KMS-11 (cell line): ENCODE results near the gene ZBTB39.

Experiments
- H2AFZ ChIP-seq: fragments of 200-600 bp; sonication (generic); 2 replicates; pipeline ENCODE4 v1.6.1; 2016; ENCODE audit warnings: antibody characterized with exemption, mixed run types, low read depth
- H3K27ac ChIP-seq: fragments of 200-600 bp; sonication (generic); 2 replicates; pipeline ENCODE4 v1.6.1; 2016; ENCODE audit warnings: mild to moderate bottlenecking, mixed run types
- H3K27me3 ChIP-seq: fragments of 200-600 bp; sonication (generic); 2 replicates; pipeline ENCODE4 v1.6.1; 2017; ENCODE audit warnings: mild to moderate bottlenecking, low read depth, mixed run types, moderate library complexity; ENCODE audit not compliant: insufficient read depth
- H3K36me3 ChIP-seq: fragments of 200-600 bp; sonication (generic); 2 replicates; pipeline ENCODE4 v1.6.1; 2017; ENCODE audit warnings: mild to moderate bottlenecking, mixed run types; ENCODE audit not compliant: insufficient read depth
- H3K4me1 ChIP-seq: fragments of 200-600 bp; sonication (generic); 2 replicates; pipeline ENCODE4 v1.6.1; 2016; ENCODE audit warnings: mild to moderate bottlenecking, low read depth, mixed run types; ENCODE audit not compliant: poor library complexity, severe bottlenecking
- H3K4me2 ChIP-seq: fragments of 200-600 bp; sonication (generic); 2 replicates; pipeline ENCODE4 v1.7.0; 2016; ENCODE audit warnings: mild to moderate bottlenecking, mixed run types
- H3K4me3 ChIP-seq: fragments of 200-600 bp; sonication (generic); IDR thresholded peaks from 2 replicates; pipeline ENCODE4 v1.6.1; 2017; ENCODE audit warnings: low read depth, low read length, mixed read lengths; ENCODE audit not compliant: insufficient read depth
- H3K79me2 ChIP-seq: fragments of 200-600 bp; sonication (generic); 2 replicates; pipeline ENCODE4 v1.6.1; 2016; ENCODE audit warnings: low read depth, mixed run types; ENCODE audit not compliant: insufficient read depth
- H3K9ac ChIP-seq: fragments of 200-600 bp; sonication (generic); 2 replicates; pipeline ENCODE4 v1.6.1; 2016; ENCODE audit warnings: mild to moderate bottlenecking, mixed run types
- H4K20me1 ChIP-seq: fragments of 200-600 bp; sonication (generic); 2 replicates; pipeline ENCODE4 v1.6.1; 2016; ENCODE audit warnings: mild to moderate bottlenecking, mixed run types; ENCODE audit not compliant: insufficient read depth
- TF ChIP-seq, protein P1 (sequence below): fragments of 200-600 bp; sonication (generic); conservative IDR thresholded peaks from 2 replicates; pipeline ENCODE4 v1.6.1; 2017; ENCODE audit warnings: low read depth, mild to moderate bottlenecking, antibody characterized with exemption, low read length, moderate library complexity, mixed read lengths

The ZBTB39 gene

DNA sequence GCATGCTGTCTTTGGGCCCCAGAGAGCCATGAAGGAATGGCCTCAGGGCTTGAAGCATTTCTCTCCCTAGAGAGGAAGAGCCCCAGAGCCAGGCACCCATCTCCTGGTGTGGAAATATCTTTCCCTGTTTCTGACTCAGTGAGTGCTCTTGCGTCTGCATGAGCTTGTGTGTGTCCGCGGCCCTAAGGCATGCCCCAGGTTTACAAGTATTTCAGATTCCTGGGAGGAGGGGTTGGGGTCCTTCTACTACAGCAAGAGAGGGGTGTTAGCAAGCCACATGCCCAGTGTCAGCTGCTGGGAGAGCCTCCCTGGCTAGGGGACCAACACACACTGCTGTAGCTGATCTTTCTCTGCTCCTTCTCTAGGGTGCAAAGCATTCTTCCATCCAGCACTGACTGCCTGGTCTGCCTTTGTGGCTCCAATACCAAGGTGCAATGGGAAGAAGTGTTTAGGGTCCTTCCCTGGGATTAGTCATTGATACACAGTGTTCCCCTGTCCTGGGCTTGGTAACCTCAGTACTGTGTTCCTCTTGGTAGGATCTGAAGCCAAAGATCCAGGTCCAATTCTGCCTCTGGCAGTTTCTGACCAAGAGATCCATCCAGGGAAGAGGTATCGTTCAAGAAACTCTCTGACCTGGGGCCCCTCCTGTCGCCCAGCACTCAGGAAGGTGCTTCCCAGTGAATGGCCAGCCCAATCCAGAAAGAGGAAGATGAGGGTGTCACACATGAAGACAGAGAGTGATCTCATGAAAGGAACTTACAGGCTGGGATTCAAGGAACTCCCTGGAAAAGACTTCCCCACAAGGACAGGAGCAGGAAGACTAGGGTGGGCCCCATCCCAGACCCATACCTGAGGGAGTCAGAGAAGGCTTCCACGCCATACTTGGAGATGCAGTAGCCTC is 52.0 kb downstream of the ZBTB39 start:
- no peak overlapping the region for H2AFZ ChIP-seq
- H3K4me1 ChIP-seq: peaks cover 12% of the 10 kb centered on the region
- no peaks in the 10 kb centered on the region for H3K36me3 ChIP-seq
- H3K9ac ChIP-seq: no peak overlapping the region
- no peak overlapping the region for H3K4me3 ChIP-seq
- H4K20me1 ChIP-seq: no peaks in the 10 kb centered on the region
- H3K4me2 ChIP-seq: no peak overlapping the region
- H3K27ac ChIP-seq: no peak overlapping the region
- H3K79me2 ChIP-seq: no peaks in the 10 kb centered on the region
- no peaks in the 10 kb centered on the region for H3K27me3 ChIP-seq
- TF ChIP-seq, protein P1, sequence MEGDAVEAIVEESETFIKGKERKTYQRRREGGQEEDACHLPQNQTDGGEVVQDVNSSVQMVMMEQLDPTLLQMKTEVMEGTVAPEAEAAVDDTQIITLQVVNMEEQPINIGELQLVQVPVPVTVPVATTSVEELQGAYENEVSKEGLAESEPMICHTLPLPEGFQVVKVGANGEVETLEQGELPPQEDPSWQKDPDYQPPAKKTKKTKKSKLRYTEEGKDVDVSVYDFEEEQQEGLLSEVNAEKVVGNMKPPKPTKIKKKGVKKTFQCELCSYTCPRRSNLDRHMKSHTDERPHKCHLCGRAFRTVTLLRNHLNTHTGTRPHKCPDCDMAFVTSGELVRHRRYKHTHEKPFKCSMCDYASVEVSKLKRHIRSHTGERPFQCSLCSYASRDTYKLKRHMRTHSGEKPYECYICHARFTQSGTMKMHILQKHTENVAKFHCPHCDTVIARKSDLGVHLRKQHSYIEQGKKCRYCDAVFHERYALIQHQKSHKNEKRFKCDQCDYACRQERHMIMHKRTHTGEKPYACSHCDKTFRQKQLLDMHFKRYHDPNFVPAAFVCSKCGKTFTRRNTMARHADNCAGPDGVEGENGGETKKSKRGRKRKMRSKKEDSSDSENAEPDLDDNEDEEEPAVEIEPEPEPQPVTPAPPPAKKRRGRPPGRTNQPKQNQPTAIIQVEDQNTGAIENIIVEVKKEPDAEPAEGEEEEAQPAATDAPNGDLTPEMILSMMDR: no peak

DNA sequence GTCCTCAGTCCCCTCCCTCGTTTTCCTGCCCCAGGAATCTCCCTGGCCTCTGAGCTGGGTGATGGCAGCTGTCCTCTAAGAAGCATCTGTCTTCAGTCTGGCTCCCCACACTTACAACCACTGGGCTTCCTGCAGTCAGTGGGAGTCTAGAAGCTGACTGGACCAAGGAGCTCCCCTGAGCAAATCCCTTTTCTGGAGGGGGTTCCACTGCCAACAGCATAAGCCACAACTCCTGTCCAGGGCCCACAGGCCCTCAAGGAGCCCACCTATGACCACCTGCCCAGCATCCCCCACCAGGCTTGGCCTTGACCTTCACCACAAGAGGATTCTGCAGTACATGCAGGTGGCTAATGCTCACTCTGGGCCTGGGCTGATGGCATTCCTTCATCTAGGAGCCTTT is 53.0 kb downstream of the ZBTB39 start:
- TF ChIP-seq, protein P1: no peak
- no peak overlapping the region for H3K4me3 ChIP-seq
- H3K36me3 ChIP-seq: no peaks in the 10 kb centered on the region
- no peaks in the 10 kb centered on the region for H4K20me1 ChIP-seq
- no peak overlapping the region for H3K9ac ChIP-seq
- H3K4me2 ChIP-seq: no peak overlapping the region
- H2AFZ ChIP-seq: no peak overlapping the region
- H3K79me2 ChIP-seq: no peaks in the 10 kb centered on the region
- no peak overlapping the region for H3K27ac ChIP-seq
- H3K27me3 ChIP-seq: no peaks in the 10 kb centered on the region
- peaks cover 12% of the 10 kb centered on the region for H3K4me1 ChIP-seq

DNA sequence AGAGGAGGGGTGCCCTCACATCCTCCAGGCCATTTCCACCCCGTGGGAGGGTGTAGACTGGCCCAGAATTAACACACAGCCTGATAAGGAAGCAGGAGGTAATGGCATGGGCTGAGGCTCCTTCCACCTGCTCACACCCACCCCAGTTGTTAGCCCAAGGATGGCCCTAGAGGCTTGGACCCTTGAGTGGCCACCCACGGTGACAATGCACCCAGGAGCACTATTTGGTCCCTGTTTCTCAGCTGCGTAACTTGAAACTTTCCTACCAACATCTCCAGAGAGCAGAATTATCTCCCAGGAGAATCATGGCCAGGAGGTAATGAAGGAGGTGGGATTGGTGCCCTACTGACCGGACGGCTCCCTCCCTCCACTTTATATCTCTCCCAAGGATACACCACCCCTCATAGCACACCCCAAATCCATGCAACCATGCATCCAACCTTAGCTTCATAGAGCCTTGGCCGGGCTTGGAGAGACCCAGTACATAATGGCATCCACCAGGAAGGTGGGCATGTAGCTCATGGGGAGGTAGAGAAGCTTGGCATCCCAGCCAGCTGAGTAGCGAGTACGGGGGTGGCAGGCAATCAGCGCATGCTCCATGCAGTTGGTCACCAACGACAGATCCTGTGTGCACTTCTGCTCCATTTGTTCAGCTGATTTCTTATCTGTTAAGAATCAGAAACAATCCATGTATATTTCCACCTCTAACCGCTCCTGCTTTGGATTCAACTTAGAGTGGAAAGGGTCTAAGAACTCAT is 54.6 kb downstream of the ZBTB39 start:
- TF ChIP-seq, protein P1: no peak
- no peaks in the 10 kb centered on the region for H3K36me3 ChIP-seq
- no peaks in the 10 kb centered on the region for H4K20me1 ChIP-seq
- H3K9ac ChIP-seq: no peak overlapping the region
- H3K4me1 ChIP-seq: peaks cover 12% of the 10 kb centered on the region
- no peak overlapping the region for H3K4me3 ChIP-seq
- no peaks in the 10 kb centered on the region for H3K27me3 ChIP-seq
- no peaks in the 10 kb centered on the region for H3K79me2 ChIP-seq
- H2AFZ ChIP-seq: no peak overlapping the region
- H3K27ac ChIP-seq: no peak overlapping the region
- no peak overlapping the region for H3K4me2 ChIP-seq

DNA sequence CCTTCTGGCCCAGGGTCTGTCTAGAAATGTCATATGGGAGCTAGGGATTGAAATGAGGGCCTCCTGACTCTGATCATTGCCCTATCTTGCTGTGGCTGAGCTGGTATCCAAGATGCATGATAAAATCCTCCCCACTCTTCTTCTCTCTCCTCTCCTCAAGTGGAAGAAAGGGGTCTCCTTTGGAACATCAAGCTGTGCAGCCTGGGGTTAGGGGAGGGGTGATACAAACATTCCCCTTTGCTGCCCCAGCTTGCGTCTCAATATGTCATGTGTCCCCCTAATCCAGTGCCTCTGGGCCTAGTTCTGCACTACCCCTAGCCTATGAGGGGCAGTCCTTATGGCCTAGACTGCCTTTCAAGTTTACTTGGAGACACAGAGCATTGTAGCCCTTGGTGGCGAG is 57.5 kb downstream of the ZBTB39 start:
- H3K36me3 ChIP-seq: no peaks in the 10 kb centered on the region
- no peak overlapping the region for H2AFZ ChIP-seq
- no peak overlapping the region for H3K4me2 ChIP-seq
- no peak overlapping the region for H3K9ac ChIP-seq
- H3K27ac ChIP-seq: no peak overlapping the region
- H4K20me1 ChIP-seq: no peaks in the 10 kb centered on the region
- no peaks in the 10 kb centered on the region for H3K4me1 ChIP-seq
- no peaks in the 10 kb centered on the region for H3K27me3 ChIP-seq
- H3K79me2 ChIP-seq: no peaks in the 10 kb centered on the region
- H3K4me3 ChIP-seq: no peak overlapping the region
- TF ChIP-seq, protein P1: no peak
